Measurements from ENCODE around the gene PUM2.
A peak's percentile ranks its signal among the peaks of the same experiment; 100 is the strongest.
"Not testable (repeated sequence)": the region's sequence is repeated elsewhere in the genome, so short reads cannot be mapped to it uniquely, and the experiment has no call there.

The PUM2 gene

DNA sequence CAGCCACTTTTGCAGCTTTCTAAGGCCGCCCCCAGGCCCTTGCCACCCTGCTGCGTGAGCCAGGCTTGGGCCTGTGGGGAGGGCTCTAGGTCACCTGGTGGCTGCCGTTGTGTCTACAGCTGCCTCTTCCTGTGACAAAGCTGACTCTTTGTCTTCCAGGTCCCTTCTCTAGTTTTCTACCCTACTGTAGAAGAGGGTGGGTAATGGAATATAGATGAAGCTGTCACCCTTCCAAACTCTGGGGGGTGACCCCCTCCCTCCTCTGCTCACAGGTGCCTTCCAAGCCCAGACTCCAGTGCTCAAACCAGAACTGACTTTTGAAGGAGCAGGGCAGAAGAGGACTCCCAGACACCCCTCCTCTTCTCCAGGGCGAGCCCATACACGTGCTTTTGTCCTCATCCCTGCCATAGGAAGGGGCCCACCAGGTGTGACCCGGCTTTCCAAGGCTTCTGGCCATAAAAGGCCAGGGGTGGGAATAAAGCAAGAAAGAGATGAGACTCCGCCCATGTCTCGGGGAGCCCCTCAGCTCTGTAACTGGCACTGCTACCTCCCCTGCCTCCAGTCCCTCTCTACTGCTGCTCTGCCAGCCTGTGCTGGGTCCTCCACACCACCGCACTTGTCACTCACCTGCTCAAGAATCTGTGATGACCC, 107.8 kb downstream of the PUM2 start:
- CTCF ChIA-PET: interaction anchor here (0.7 to 1.9 kb wide), 6 partner anchors 8 to 48 kb away, joined by 3 to 5 read pairs (median 4); no protein-coding TSS in a partner anchor
- no peak for DNase-seq (ENCODE audit: low read depth, low spot score)
- TF ChIP-seq, protein P1, sequence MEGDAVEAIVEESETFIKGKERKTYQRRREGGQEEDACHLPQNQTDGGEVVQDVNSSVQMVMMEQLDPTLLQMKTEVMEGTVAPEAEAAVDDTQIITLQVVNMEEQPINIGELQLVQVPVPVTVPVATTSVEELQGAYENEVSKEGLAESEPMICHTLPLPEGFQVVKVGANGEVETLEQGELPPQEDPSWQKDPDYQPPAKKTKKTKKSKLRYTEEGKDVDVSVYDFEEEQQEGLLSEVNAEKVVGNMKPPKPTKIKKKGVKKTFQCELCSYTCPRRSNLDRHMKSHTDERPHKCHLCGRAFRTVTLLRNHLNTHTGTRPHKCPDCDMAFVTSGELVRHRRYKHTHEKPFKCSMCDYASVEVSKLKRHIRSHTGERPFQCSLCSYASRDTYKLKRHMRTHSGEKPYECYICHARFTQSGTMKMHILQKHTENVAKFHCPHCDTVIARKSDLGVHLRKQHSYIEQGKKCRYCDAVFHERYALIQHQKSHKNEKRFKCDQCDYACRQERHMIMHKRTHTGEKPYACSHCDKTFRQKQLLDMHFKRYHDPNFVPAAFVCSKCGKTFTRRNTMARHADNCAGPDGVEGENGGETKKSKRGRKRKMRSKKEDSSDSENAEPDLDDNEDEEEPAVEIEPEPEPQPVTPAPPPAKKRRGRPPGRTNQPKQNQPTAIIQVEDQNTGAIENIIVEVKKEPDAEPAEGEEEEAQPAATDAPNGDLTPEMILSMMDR (IDR thresholded peaks at IDR 0.05; ENCODE audit: insufficient read depth, low read length, missing control alignments): no peak
- H3K4me3 ChIP-seq (ENCODE audit: low read depth, low read length): no peak overlapping the region
- POLR2A ChIA-PET: no interaction called here

DNA sequence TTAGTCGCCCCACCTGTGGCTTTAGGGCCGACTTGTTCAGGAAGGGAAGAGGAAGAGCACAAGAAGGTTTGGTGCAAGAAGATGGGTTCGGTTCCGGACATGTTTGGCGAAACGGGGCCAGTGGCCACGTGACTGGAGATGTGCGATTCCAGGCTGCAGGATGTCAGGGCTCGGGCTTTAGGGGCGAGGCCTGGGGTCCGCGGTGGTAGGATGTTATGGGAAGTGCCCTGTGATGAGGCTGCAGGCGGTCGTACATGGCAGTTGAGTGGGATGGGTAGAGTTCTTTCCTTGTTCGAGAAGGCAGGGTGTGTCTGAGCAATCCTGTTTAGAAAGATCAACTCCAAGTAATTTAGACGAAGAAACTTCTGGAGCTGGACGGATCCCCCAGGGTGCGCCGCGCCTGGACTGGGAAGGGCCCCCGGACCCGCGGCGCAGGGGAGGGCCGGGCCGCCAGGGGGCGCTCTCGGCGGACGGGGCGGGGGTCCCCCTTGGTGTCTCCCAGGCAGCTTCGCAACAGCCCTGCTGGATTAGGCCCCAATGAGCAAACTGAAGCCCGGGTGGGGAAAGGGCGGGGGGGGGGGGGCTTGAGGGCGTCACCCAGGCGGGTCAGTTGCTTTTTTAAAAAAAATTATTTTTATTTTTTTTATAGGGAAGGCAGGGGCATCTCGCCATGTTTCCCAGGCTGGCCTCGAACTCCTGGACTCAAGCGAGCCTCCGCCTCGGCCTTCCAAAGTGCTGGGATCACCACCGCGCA, 108.5 kb downstream of the PUM2 start:
- DNase-seq (ENCODE audit: low read depth, low spot score): no peak
- H3K4me3 ChIP-seq (ENCODE audit: low read depth, low read length): no peak overlapping the region
- POLR2A ChIA-PET: no interaction called here
- TF ChIP-seq, protein P1 (IDR thresholded peaks at IDR 0.05; ENCODE audit: insufficient read depth, low read length, missing control alignments): peak; percentile 38
- CTCF ChIA-PET: interaction anchor here (1.0 to 1.8 kb wide), 5 partner anchors 8 to 49 kb away, joined by 3 to 5 read pairs (median 4); no protein-coding TSS in a partner anchor

DNA sequence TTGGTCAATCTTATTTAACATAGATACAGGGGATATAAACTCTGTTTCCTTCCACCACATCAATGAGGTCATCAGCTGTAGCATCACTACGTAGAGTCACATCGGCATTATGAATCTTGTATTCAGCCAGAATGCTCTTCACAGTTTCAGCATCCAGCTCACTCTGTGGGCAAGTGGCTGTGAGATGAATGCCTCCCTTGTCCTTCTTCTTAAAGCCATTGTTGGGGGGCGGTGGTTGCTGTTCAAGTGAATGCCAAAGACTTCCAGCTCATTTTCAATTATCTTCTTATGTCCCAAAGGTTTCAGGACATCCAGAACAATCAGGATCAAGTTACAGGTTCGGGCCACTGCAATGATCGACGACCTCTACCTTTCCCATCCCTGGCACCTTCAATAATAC, 110.4 kb downstream of the PUM2 start:
- POLR2A ChIA-PET; H3K4me3 ChIP-seq (ENCODE audit: low read depth, low read length): not testable (repeated sequence)
- CTCF ChIA-PET: interaction anchor here (0.9 to 1.8 kb wide), 3 partner anchors 15 to 101 kb away, joined by 3 to 5 read pairs (median 3); no protein-coding TSS in a partner anchor

DNA sequence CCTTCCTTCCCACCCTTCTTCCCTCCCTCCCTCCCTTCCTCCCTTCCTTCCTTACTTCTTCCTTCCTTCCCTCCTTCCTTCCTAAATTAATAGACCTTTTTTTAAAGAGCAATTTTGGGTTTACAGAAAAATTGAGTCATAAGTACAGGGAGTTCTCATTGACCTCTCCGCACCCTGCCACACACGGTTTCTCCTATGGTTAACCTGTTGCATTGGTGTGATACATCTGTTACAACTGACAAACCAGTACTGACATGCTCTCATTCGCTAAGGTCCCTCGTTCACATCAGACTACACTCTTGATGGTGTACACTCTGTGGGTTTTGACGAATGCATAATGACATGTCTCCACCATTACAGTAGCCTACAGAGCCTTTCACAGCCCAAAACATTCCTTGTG, 114.1 kb downstream of the PUM2 start:
- ChIA-PET CTCF (interaction anchor here (3.4 kb wide), 1 partner anchor 10 kb away, joined by 17 read pairs; the partner anchor contains the start of gene SDC1), POLR2A (no interaction called here)
- DNase-seq (ENCODE audit: low read depth, low spot score): no peak

More for the DNA sequence above, 110.4 kb downstream of the PUM2 start:
- DNase-seq (ENCODE audit: low read depth, low spot score): not testable (repeated sequence)

DNA sequence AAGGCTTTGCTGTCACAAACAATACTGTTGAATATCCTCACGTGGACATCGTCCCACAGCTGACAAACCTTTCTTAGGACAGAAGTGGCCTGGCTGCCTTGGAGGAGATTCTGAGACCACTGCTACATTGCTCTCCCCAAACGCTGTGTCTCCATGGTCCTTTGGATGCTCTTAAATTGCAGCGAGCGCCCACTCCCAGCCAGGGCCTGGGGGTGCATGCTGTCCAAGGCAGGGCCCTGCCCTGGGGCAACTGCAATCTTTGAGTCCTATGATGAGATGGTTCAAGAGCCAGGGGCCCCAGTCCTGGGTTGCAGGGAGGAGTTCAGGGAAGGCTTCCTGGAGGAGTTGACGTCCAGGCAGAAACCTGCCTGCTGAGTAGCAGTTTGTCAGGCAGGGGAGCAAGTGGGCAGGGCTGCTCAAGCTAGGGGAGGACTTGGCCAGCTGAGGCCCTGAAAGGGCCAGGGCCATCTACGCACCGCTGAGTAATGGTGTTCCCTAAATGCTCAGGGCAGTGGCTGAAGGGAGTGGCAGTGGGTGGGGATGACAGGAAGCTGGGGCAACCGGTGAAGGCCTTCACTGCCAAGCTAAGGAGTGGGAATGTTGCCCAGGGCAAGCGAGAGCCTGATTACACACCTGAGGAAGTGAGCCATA, 114.9 kb downstream of the PUM2 start:
- POLR2A ChIA-PET: no interaction called here
- DNase-seq (ENCODE audit: low read depth, low spot score): no peak

More for the DNA sequence above, 114.1 kb downstream of the PUM2 start:
- H3K4me3 ChIP-seq (ENCODE audit: low read depth, low read length): no peak overlapping the region
- TF ChIP-seq, protein P1 (IDR thresholded peaks at IDR 0.05; ENCODE audit: insufficient read depth, low read length, missing control alignments): no peak

DNA sequence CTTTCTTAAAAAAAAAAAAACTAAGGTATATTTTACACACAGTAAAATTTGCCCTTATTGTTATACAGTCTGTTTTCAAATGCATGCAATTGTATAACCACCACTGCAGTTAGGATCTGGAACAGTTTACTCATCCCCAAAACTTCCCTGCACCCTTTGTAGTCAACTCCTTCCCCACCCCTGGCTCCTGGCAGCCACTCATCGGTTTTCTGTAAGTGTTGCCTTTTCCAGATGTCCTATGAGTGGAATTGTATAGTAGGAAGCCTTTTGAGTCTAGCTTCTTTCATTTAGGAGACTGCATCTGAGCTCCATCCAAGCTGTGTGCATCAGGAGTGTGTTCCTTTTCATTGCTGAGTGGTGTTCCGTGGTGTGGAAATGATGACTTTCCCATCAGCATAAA, 116.0 kb downstream of the PUM2 start:
- CTCF ChIA-PET: interaction anchor here (2.1 kb wide), 1 partner anchor 9 kb away, joined by 9 read pairs; the partner anchor contains the start of gene SDC1
- H3K4me3 ChIP-seq (ENCODE audit: low read depth, low read length); POLR2A ChIA-PET: not testable (repeated sequence)

More for the DNA sequence above, 114.9 kb downstream of the PUM2 start:
- H3K4me3 ChIP-seq (ENCODE audit: low read depth, low read length): no peak overlapping the region
- TF ChIP-seq, protein P1 (IDR thresholded peaks at IDR 0.05; ENCODE audit: insufficient read depth, low read length, missing control alignments): no peak
- CTCF ChIA-PET: interaction anchor here (3.4 kb wide), 1 partner anchor 10 kb away, joined by 17 read pairs; the partner anchor contains the start of gene SDC1

DNA sequence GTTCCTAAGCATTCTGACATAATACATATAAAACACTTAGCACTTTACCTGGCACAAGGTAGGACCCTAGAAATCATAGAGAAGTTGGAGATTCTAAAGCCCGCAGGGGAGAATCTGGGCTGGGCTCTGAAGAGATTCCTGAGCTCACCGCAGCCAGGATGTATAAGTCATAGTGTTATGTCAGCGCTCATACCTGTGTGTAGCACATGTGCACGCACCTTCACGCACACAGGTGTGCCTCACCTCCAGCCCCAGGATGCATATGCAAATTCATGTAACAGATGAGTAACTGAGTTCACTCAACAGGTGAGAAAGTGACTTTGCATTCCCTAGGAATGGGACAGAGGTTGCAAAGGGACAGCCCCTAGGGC, 117.8 kb downstream of the PUM2 start:
- TF ChIP-seq, protein P1 (IDR thresholded peaks at IDR 0.05; ENCODE audit: insufficient read depth, low read length, missing control alignments): no peak
- CTCF ChIA-PET: interaction anchor here (1.3 to 1.5 kb wide), 3 partner anchors 10 to 97 kb away, joined by 3 to 5 read pairs (median 4); no protein-coding TSS in a partner anchor
- POLR2A ChIA-PET: no interaction called here
- no peak overlapping the region for H3K4me3 ChIP-seq (ENCODE audit: low read depth, low read length)
- DNase-seq (ENCODE audit: low read depth, low spot score): no peak

More for the DNA sequence above, 116.0 kb downstream of the PUM2 start:
- DNase-seq (ENCODE audit: low read depth, low spot score): not testable (repeated sequence)
